GM03348 (cell line): ENCODE data around the gene PNMA6F.
"Not testable (repeated sequence)": the region's sequence is repeated elsewhere in the genome, so short reads cannot be mapped to it uniquely, and the experiment has no call there.

Experiments used
- DNase-seq: peaks from one replicate; pipeline ENCODE4 v3.0.0; 2012; ENCODE audit warnings: low spot score

Gene PNMA6F

GRCh38 chrX:153302796-153303195 lies 18.8 kb downstream of the PNMA6F start:
- DNase-seq: no peak

GRCh38 chrX:153301746-153302145 lies 19.8 kb downstream of the PNMA6F start:
- no peak for DNase-seq

GRCh38 chrX:153299855-153300254 lies 21.7 kb downstream of the PNMA6F start:
- DNase-seq: no peak

- DNase-seq: no peak
Measured at GRCh38 chrX:153297376-153297775, 24.2 kb downstream of the PNMA6F start.

GRCh38 chrX:153293485-153294071 lies 28.0 kb downstream of the PNMA6F start:
- DNase-seq: not testable (repeated sequence)

GRCh38 chrX:153288807-153289206 lies 32.8 kb downstream of the PNMA6F start:
- DNase-seq: not testable (repeated sequence)

- DNase-seq: not testable (repeated sequence)
Measured at GRCh38 chrX:153285678-153286077, 35.9 kb downstream of the PNMA6F start.

GRCh38 chrX:153283982-153284381 lies 37.6 kb downstream of the PNMA6F start:
- not testable (repeated sequence) for DNase-seq

- not testable (repeated sequence) for DNase-seq
Measured at GRCh38 chrX:153281784-153282183, 39.8 kb downstream of the PNMA6F start.

GRCh38 chrX:153279304-153279703 lies 42.3 kb downstream of the PNMA6F start:
- DNase-seq: not testable (repeated sequence)

GRCh38 chrX:153276049-153276448 lies 45.5 kb downstream of the PNMA6F start:
- not testable (repeated sequence) for DNase-seq

GRCh38 chrX:153275418-153275817 lies 46.1 kb downstream of the PNMA6F start:
- not testable (repeated sequence) for DNase-seq

- DNase-seq: not testable (repeated sequence)
Measured at GRCh38 chrX:153272584-153272983, 49.0 kb downstream of the PNMA6F start.

- DNase-seq: not testable (repeated sequence)
Measured at GRCh38 chrX:153272070-153272469, 49.5 kb downstream of the PNMA6F start.
